ENCODE results near the gene NFXL1. TPM values are rescaled to one million over a fixed set of nuclear protein-coding genes. Genes with fewer than 3 reads are reported as not detected.

Gene NFXL1
- 4.6 to 6.5 TPM (median 5.7 TPM) in 5 replicates for total RNA-seq (2022; extraction: Qiagen RNA extraction; ENCODE audit: low read depth)

DNA sequence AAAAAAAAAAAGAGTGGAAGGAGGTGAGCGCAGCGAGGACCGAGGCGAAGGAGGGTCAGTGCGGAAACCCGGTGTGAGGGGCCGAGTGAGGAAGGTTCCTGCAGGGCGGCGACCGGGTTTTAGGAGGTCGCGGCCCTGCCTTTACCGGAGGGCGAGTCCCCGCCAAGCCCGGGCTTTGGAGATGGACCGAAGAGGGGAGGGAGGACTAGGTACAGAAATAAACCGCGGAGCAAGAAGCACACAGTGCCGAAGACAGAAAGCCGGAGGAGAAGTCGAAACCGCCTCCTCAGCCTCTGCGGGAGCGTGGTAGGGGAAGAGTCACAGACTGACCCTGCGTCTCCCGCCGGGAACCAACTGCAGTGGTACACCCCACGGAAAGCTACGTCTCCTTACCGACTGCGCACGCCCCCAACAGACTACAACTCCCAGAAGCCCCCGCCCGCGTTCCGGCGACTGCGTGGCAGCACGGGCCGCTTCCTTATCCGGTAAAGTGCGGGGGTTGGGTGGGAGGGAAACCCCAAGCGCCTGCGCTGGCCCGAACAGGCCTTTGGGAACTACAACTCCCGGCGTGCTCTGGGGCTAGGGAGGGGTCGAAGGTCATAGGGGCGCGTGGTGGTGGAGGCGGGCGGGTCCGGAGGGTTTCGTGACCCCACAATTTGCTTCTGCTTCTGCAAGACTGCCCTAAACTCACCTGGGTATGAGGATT is at the start of gene NFXL1:
NFXL1 (minus strand) TSS at position 364 of the 706 bp plus-strand sequence. CDS start 380 bp downstream, outside the sequence.

GRCh38 chr4:47837908-47838294 is 76.5 kb downstream of the NFXL1 start, which contains the start of gene CORIN:
TSS of gene CORIN (minus strand) at chr4:47838067. CDS start at chr4:47837949, 118 bp downstream.

Other genes starting within 250 kb of the NFXL1 start
- gene CORIN, start 76.5 kb downstream of the NFXL1 start, total RNA-seq (2022; extraction: Qiagen RNA extraction; ENCODE audit: low read depth), result not detected in 5 replicates
- 0.12 TPM in 1 of 5 replicates, not detected in the others for gene CNGA1, start 102.1 kb upstream of the NFXL1 start, total RNA-seq (2022; extraction: Qiagen RNA extraction; ENCODE audit: low read depth)
- 0.23 to 1.7 TPM (median 0.52 TPM) in 5 replicates for gene NIPAL1, start 102.2 kb upstream of the NFXL1 start, total RNA-seq (2022; extraction: Qiagen RNA extraction; ENCODE audit: low read depth)
- 0.15 to 0.31 TPM (median 0.17 TPM) in 3 of 5 replicates, not detected in the others for gene TXK, start 219.7 kb upstream of the NFXL1 start, total RNA-seq (2022; extraction: Qiagen RNA extraction; ENCODE audit: low read depth)

Measured in A549 treated with ZK216348 at 1 μM for 4 hours (cell line).